Fibroblast of skin of abdomen (primary cell): ENCODE data around the gene SF3B4. TPM values are rescaled to one million over a fixed set of nuclear protein-coding genes. Genes with fewer than 3 reads are reported as not detected.
"Not testable (repeated sequence)": the region's sequence is repeated elsewhere in the genome, so short reads cannot be mapped to it uniquely, and the experiment has no call there.

Experiments
- DNase-seq: peaks from one replicate; pipeline ENCODE4 v3.0.0-alpha.2; 2013
- polyA plus RNA-seq, 2 experiments: library from polyadenylated mRNA; unstranded; fragments of 120-200 nt; gene quantifications; one replicate each; pipeline ENCODE4 v1.2.1, GENCODE V29; 2013; ENCODE audit not compliant: insufficient read length in 2 of 2

SF3B4 gene, protein sequence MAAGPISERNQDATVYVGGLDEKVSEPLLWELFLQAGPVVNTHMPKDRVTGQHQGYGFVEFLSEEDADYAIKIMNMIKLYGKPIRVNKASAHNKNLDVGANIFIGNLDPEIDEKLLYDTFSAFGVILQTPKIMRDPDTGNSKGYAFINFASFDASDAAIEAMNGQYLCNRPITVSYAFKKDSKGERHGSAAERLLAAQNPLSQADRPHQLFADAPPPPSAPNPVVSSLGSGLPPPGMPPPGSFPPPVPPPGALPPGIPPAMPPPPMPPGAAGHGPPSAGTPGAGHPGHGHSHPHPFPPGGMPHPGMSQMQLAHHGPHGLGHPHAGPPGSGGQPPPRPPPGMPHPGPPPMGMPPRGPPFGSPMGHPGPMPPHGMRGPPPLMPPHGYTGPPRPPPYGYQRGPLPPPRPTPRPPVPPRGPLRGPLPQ
- polyA plus RNA-seq (2013, experiment 1 of 2; ENCODE audit: insufficient read length): 66.2 TPM
- 66.0 TPM for polyA plus RNA-seq (2013, experiment 2 of 2; ENCODE audit: insufficient read length)

DNA sequence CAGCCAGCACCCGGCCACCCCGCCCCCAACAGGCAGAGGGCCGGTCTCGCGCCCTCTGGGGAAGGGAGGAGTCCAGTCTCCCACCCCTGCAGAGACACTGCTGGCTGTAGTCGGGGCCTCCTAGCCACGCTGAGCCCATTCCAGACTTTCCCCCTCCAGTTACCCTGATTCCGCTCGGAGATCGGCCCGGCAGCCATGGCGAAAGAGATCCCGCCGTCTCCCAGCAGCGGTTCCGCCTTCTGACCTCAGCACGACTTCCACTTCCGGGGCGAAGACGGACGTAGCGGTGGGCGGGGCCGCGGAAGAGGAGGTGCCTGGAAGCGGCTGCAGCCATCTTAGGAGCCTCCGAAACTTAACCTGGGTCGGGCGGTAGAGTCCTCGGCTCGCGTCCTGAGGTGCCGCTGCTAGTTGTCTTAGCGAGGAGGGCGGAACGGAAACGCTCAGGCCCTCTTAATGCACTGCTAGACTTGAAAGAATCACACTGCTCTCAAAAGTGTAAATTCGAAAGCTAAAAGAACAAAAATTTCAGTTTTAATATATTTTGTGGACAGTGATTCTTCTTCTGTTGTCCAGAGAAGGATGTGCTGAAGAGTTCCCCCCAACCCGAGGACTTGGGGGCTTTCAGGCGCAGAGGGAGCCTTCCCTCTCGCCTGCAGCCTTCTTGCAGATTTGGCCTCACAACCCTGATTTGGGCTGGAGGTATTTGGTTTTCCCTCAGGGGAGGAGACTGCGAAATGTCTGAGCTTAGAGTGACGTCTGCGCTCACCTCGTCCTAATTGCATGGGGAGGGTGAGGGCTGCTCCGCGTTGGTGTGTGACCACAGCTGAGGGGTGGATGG lies at the start of gene SF3B4:
TSS of gene SF3B4 (minus strand) at position 241 of the 838 bp plus-strand sequence. CDS start at position 197, 44 bp downstream.
- peak; percentile 92 for DNase-seq

DNA sequence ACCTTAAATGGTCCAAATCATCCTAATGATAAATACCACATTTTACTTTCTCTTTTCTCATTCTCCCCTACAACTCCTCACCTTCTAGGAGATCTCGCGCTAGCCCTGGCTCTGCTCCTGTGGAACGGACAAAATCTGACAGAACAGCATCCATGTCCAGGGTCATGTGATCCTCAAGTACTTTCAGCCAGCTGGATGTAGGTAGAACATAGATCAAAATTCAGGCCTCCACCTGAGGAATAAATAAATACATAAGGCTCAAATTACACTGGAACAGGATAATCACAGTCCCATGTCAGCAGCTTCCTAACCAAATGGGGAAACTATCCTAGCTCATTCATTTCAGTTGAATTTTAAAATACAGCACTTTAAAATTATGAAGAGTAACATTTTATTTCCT lies 49.7 kb upstream of the SF3B4 start:
- no peak for DNase-seq

DNA sequence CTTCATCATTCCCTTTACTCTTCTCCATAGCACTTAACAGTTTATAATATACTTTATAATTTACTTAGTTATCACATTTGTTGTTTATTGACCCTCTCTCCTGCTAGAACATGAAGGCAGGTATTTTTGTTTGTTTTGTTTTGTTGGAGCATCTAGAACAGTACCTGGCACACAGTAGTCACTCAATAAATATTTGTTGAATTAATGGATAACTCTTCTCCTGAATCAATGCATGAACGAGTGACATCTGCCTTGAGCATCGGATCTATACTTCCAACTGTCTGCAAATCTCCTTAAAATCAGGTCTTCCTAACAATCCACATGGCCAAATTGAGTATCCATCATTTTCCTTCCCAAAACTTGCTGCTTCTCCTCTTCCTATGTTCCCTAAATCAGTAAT lies 44.9 kb upstream of the SF3B4 start:
- no peak for DNase-seq

DNA sequence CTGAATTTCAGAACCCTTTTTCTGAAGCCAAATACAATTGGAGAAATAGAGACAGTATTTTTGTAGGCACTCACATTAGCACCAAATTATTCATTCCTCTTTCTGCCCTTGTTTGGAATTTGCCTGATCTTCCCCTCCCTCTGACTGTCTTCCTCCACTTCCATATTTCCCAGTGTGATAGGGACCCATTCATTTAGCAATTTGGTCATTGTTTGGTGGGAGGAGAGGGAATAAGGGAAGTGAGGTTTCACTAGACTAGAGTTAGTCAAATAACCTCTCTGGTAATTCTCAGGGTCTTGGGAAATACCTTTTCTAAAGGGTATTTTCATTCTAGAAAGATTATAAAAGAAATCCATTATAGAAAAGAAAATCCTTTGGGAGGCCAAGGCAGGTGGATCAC lies 40.0 kb upstream of the SF3B4 start:
- DNase-seq: no peak

DNA sequence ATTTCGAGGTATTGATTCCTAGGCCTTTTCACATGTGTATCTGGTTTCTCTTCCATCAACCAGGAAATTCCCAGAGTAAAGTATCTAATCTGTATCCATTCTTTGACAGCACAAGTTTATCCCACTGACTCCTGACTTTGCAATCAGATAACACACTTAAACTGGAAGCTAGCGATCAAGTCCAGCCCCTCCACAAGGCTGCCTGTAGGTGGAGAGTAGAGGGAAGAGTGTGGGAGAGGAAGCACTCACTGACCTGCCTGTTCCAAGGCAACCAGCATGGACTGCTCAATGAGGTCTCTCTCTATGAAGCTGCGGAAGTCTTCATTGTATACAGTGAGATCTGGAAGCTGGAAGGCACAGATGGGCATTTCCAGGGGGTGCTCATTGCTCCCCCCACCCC lies 39.4 kb upstream of the SF3B4 start:
- DNase-seq: no peak

DNA sequence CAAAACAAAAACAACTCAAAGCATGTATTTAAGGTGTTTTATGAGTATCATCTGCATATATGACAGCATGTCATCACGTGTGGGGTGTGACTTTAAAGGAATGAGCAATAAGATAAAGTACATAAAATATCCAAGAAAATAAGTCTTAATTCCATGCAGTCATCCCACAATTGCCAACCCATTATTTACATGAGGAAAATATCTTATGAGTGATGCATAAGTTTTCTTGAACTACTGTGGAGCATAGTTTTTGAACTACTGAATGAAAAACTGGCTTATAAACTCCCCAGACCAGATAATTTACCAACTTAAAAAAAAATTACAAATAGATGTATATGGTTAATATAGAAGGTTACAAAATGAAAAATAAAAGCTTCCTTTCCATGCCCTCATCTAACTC lies 38.8 kb upstream of the SF3B4 start:
- DNase-seq: no peak

DNA sequence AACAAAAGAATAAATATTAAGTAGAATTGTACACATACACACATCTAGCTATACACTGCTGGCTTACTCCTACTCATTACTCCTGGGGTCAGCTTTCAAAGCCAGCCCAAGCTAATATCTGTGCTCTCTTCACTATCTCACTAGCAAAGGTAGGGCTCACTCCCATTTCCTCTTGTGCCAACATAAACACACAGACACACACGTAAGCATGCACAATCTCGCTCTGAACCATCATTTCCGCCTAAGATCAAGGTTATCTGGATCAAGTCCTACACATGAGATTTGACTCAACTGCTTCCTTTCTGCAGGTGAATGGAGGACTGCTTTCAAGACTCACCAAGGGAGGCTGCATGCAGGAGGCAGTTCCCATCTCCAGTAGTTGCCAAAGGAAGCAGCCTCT lies 37.8 kb upstream of the SF3B4 start:
- DNase-seq: no peak

DNA sequence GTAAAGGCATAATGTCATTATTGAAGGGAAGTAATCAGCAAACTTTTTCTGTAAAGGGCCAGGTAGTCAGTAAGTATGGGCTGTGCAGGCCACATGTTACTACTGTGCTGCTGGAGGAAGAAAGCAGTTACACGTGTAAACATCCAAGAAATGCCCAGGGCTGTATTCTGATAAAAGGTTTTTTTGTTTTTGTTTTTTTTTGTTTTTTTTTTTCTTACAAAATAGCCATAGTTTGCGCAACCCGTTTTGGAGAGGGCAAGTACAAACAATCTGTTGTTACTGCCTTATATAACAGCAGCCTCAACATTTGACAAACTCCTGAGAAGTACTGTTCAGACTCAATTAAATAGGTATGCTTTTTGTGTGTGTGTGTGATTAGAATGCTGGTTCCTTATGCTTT lies 35.8 kb upstream of the SF3B4 start:
- no peak for DNase-seq

DNA sequence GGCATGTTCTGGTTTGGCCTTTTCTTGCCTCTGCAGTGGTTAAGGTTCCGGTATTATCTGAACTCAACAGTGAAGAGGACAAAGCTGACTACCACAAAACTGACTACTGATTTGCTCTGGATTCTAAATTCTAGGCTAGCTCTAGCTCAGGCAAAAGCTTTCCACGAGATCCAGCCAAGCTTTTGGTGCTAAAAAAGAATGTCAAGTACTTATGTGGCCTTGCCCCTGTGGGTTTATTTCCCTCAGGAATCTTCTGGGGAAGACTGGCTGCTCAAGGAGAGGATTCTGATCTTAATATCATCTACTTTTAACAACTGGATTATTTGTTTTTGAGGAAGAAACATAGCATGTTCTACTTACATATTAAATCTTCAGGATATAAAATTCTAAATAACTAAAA lies 35.1 kb upstream of the SF3B4 start:
- no peak for DNase-seq

DNA sequence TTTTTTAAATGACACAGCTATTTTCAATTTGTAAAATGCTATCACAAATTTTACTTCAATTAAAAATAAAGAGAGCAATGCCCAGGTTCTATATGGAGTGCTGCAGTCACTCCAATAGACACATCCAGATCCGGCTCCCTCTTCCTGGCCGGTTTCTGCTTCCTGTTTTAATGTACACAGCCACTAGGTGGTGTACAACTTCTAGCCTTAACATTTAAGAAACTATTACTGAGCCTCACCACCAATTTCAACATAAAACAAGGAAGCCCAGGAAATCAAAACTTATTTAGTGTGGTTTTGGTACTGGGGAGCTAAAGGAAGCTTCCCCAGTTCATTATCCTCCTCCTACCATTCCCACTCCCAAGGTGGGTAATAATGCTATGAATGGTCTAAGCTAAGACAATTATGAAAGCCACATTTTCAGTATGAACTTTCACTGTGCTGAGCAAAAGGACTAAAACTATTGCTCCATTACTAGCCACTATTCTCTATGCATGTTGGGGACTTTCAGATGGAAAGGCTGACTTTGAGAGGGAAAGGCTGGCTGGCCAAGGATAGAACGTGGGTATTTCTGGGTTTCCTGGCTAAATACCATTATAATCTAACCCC lies 34.5 kb upstream of the SF3B4 start:
- peak; percentile 74 for DNase-seq

DNA sequence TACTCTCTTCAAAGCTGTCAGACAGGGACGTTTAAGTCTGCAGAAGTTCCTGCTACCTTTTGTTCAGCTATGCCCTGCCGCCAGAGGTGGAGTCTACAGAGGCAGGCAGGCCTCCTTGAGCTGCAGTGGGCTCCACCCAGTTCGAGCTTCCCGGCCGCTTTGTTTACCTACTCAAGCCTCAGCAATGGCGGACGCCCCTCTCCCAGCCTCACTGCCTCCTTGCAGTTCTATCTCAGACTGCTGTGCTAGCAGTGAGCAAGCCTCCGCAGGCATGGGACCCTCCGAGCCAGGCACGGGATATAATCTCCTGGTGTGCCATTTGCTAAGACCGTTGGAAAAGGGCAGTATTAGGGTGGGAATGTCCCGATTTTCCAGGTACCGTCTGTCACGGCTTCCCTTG lies 29.9 kb upstream of the SF3B4 start:
- not testable (repeated sequence) for DNase-seq

DNA sequence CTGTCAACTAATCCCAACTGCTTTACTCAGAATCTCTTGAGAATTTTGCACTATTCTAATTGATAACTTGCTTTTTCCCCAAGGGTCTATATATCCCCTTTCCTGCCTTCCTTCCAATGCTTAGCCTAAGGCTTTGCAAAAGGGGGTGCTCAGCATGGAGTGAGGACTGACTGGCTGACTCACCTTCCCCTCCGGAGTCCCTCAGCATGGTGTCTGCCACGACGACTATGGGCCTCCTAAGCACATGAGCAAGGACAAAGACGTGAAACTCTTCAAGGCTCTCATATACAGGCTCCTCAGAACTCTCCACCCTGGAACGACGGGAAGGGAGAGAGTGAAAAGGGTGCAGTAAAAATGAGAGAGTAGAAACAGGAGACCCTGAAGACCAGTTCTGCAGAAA lies 22.3 kb upstream of the SF3B4 start:
- no peak for DNase-seq

DNA sequence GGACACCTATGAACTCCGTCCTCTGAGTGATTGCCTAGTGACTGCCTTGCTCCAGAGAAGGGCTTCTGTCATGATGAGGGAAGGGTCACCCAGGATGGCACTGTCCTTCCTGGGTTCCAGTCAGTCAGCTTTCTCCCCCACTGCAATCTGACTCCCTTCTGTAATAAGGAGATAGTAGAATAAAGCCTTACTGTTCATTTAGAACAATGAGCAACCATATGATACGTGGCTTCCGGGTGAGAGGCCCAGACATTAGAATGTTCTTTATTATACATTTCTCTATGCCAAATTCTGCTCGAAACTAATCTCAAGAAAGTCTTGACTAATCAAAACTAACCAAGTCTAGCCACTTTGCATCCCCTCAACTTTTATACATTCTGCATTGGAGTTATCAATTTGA lies 17.6 kb upstream of the SF3B4 start:
- DNase-seq: no peak

DNA sequence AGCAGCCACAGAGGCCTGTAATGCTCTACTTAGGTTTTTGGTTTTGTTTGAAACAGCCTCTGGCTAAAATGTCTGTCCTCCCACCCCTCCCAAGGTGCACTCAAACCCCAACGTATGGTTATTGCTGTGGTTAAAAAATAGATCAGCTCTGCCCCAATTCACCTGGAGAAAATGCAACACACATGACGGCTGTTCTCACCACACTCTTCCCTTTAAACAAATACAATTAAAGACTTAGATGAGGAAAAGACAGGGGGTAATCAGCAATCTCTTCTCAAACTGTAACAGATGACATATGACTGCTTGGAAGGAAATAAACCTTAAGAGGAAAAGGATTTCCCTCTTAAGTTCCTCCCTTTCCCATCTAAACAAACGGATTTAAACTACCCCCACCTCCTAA lies 15.3 kb upstream of the SF3B4 start:
- no peak for DNase-seq

DNA sequence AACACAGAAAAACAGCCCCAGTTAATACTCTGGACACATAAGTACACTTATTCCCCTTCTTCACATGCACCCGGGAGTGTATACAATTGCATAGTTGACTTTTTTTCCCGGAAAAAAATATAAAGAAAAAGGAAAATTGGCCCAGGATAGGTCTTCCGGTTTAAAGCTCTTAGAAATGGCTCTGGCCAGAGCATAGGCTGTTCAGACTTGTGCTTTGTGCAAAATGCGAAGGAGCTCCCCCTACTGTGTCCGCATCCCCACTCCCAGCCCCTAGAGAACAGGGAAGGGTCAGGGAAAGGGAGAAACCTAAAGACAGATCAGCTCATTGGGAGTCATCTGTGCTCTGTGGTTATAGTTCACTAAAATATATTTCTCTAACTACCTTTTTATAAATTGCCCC lies 14.6 kb upstream of the SF3B4 start:
- peak; percentile 42 for DNase-seq

DNA sequence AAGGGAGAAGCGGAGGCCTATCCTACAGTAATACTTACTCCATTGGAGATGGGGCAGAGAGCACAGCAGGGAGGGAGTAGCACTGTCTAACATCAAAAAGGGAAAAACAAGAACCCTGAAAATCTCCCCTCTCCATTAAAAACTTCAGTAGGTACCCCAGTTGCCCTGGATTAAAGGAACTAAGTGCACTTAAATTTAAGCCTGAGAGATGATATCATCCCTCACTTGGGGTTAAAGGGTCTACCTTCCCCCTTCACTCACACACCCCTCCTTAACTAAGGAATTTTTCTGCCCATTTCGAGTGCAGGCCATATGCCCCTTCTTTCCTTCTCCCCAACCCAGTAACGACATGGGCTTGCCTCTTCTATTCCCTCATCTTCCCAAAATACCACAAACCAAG lies 12.8 kb upstream of the SF3B4 start:
- no peak for DNase-seq

DNA sequence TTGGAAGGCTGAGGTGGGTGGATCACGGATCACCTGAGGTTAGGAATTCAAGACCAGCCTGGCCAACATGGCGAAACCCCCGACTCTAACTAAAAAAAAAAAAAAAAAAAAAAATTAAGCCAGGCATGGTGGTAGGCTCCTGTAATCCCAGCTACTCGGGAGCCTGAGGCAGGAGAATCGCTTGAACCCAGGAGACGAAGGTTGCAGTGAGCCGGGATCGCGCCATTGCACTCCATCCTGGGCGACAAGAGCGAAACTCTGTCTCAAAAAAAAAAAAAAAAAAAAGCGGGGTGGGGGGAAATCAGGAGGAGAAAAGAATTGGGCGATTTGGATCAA lies 11.0 kb upstream of the SF3B4 start:
- not testable (repeated sequence) for DNase-seq

DNA sequence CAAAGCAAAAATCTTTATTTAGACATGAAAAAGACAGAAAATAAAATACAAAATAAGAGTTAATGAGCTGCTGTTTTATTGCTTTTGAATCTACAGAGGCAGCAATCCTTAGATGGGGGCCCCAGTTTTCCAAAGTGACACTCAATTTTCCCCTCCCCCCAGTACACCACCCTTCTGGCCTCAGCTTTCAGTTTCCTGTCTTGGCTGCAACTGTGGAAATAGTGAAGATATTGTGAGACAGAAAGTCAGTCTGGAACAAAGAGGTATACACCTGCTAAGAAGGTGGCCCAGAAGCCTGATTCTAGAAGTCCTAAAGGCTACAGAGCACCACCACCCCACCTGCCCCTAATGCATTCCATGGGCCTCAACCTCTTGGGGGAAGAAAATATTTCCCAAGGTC lies 10.2 kb upstream of the SF3B4 start:
- DNase-seq: no peak

DNA sequence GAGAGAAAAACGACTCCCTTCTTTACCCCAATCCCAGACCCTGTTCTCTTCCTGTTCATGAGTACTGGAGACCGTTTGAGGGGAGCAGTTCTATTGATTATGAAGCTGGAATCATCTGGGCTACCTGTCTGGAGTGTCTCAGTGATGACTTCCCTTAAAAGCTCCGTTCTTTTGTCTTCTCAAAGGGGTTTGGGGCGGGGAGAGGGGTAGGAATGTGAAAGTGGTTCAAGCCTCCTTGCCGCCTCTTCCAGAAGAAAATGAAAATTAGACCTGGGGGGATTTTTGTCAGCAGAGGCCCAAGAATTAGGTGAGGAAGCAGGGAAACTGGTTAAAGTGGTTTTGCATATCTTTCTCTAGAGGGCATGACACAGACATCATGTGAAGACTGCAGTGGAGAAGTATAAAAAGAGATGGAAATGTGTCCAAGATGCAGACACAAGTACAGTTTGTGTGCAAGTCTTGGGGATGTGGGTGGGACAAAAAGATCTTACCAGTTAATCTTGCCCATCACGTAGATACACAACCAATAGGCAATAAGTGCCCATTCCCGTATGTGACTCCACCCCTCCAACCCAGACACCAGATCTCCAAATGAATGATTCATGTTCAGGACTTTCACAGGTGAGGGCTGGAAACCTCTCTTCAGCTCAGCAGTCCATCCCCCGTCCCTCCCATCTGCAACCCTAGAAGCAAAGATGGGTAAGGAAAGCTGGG lies 9.5 kb upstream of the SF3B4 start:
- peak; percentile 33 for DNase-seq

DNA sequence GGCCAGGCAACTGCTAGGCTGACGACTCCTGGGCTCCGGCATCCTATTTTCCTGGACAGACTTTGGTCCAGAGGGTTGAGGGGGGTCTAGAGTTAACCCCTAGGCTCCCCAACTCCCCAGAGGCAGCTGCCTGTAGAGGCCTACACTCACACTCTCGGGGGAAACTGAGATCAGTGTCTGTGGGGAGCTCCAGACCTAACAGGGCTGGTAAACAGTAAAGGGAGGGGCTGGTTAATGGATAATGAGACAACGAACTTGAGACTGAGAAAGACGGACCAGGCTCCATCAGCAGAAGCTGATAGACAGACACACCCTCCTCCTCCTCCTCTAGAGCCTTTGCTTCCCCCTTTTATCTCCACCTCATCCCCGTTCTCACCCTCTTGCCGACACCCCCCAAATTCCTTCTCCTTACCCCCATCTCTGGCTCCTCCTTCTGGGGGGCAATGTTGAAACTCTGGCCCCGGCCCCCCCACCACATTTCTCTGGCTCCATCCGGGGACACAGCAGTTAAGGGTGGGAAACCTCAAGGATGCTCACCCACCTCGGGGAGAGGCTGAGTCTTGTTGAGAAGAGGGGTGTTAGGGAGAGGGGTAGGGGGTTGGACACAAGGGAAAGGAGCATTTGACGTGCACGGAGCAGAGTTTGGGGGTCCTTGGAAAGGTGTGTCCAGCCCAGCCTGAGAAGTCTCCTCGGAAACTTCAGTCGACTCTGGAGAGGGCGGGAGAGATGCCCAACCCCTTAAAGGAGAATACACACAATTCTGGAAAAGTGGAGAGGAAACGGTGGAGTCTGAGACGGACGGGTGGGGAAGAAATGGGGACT lies 8.8 kb upstream of the SF3B4 start, which contains the start of gene MTMR11:
TSS of gene MTMR11 (minus strand) at position 710 of the 822 bp plus-strand sequence. CDS start at position 478, 232 bp downstream.
- DNase-seq: peak; percentile 36

DNA sequence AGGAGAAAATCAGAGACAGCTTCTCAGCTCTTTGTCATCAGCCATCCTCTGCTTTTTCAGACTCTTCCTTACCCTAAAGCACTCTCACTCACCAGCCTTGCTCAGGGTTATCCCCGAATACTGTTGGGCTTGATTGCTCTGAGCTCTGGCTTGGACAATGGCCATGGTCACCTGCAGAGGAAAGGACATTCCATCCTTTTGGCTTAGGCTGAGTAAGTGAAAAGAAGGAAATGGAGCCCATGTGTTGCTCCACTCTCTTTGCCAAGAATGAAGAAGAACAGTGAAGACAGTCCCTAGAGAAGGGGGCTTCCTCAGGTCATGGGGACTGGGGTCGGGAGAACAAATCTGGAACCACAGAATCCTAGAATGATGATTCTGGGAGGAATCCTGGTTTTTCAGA lies 6.8 kb upstream of the SF3B4 start:
- no peak for DNase-seq

DNA sequence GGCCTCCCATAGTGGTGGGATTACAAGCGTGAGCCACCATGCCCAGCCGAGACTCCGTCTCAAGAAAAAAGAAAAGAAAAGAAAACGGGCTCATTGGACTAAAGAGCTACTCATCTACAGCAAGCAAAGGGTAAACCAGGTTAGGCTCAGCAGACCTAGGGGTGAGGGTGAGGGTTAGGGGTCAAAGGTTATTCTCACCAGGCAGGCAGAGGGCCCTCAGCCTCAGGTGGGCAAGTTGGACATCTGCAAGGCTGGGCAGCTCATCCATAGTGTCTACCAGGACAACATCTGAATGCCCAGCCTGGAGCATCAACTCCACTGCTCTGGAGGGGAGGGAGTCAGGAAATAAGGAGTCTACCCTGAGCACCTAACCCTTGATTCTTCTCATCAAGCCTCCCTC lies 5.6 kb upstream of the SF3B4 start:
- no peak for DNase-seq
